GM19468 (cell line): ENCODE measurements around the gene ATR.
"Not testable (repeated sequence)": the region's sequence is repeated elsewhere in the genome, so short reads cannot be mapped to it uniquely, and the experiment has no call there.

Source experiments
- ATAC-seq: cut with Tn5 transposase; IDR thresholded peaks from one replicate; pipeline ENCODE4 v1.9.1; 2021; ENCODE audit warnings: mild to moderate bottlenecking, moderate library complexity, moderate number of reproducible peaks; ENCODE audit not compliant: unreplicated experiment; ENCODE audit errors: extremely low read depth

The ATR gene

GRCh38 chr3:142459929-142460328 is 118.6 kb downstream of the ATR start:
- ATAC-seq: no peak

GRCh38 chr3:142459096-142459495 is 119.4 kb downstream of the ATR start:
- no peak for ATAC-seq

- ATAC-seq: no peak
Measured at GRCh38 chr3:142450881-142451280, 127.7 kb downstream of the ATR start.

DNA sequence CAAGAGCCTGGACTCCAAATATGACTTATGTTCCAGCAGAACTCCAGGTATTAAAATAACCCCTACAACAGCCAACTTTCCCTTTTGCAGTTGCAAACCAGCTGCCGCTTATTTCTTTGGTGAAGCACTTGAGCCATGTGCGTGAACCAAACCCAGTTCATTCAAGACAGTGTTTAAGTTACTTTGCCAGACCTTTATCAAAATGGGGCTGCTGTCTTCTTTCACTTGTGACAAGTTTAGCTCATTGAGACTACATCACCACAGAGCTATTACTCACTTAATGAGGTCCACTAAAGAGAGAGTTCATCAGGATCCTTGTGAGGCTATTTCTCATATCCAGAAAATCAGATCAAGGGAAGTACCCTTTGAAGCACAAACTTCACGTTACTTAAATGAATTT is 128.3 kb downstream of the ATR start:
- ATAC-seq: no peak

- ATAC-seq: peak; percentile 41
Measured at GRCh38 chr3:142447852-142448823, 130.4 kb downstream of the ATR start, which contains the start of gene XRN1. Gene XRN1 (minus strand): TSS chr3:142448037. CDS start chr3:142447944, 93 bp downstream.

DNA sequence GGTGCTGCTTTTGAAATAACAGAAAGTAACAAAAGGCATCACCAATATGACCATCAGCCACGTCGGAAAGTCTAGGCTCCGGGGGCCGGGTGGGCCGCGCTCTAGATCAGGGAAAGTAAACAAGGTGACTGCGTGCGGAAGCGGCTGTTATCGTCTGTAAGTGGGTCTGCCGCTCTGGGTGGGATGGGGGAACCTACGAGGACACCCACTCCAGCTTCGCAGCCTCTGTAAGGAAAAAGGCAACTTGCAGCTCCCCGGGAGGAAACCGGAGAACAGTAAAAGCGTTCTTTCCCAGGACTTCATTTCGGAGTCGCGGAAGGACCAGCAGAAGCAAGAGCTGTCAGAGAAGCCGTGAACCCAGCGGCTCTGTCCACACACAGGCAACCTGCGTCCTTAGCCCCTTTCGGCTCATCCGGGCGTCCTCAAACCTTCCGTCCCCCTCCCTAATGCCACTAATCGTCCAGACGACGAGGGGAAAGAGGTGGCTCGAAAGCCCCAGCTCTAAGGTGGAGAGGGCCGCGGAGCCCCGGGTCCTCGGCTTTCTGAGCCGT is 131.2 kb downstream of the ATR start:
- peak; percentile 1 for ATAC-seq

DNA sequence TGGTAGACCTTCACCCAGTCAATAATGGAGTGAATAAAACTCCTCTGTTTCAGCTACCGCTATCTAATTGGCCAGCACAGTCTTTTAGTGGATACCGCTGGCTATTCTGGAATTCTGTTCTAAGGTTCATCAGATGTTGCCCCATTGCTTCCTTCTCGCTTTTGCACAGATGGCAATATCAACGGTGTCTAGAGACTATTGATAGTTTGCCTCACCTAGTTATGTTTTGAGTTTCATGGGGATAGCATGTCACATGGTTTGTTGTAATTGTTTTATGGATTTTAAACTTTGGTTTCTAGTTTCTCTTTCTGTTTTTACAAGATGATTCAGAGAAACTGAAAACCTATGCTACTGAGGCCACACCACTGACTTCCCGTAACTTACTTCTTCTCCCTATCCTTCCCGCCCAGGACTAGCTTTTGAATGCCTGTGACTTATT is 132.7 kb downstream of the ATR start:
- peak; percentile 34 for ATAC-seq

DNA sequence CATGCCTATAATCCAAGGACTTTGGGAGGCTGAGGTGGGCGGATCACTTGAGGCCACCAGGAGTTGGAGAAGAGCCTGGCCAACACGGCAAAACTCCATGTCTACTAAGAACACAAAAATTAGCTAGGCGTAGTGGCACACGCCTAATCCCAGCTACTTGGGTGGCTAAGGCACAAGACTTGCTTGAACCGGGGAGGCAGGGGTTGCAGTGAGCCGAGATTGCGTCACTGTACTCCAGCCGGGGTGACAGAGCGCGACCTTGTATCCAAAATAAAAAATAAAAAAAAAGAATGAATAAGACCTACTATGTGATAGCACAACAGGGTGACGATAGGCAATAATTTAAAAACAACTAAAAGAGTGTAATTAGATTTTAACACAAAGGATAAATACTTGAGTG is 134.2 kb downstream of the ATR start:
- ATAC-seq: no peak

GRCh38 chr3:142443060-142443459 is 135.5 kb downstream of the ATR start:
- ATAC-seq: not testable (repeated sequence)

DNA sequence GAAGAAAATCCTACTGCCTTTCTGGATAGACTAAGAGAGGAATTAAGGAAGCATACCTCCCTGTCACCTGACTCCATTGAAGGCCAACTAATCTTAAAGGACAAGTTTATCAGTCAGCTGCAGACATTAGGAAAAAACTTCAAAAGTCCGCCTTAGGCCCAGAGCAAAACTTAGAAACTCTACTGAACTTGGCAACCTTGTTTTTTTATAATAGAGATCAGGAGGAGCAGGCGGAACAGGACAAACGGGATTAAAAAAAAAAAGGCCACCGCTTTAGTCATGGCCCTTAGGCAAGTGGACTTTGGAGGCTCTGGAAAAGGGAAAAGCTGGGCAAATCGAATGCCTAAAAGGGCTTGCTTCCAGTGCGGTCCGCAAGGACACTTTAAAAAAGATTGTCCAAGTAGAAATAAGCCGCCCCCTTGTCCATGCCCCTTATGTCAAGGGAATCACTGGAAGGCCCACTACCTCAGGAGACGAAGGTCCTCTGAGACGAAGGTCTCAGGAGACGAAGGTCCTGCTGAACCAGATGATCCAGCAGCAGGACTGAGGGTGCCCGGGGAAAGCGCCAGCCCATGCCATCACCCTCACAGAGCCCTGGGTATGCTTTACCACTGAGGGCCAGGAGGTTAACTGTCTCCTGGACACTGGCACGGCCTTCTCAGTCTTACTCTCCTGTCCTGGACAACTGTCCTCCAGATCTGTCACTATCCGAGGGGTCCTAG is 138.9 kb downstream of the ATR start:
- ATAC-seq: not testable (repeated sequence)

- not testable (repeated sequence) for ATAC-seq
Measured at GRCh38 chr3:142438096-142438495, 140.4 kb downstream of the ATR start.

GRCh38 chr3:142436951-142437585 is 141.5 kb downstream of the ATR start:
- no peak for ATAC-seq

DNA sequence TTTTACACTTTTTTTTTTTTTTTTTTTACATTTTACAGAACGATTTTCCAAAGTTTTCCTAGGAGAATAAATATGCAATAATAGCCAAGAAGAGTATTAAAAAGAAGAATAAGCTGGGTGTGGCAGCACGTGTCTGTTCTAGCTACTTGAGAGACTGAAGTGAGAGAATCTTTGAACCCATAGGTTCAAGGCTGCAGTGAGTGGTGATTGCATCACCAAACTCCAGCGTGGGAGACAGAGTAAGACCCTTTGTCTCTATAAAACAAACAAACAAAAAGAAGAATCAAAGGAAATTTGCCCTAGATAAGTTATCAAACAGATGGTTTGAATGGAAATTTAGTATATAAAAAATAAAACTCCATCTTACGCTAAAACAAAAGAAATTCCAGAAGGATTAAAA is 144.0 kb downstream of the ATR start:
- no peak for ATAC-seq

DNA sequence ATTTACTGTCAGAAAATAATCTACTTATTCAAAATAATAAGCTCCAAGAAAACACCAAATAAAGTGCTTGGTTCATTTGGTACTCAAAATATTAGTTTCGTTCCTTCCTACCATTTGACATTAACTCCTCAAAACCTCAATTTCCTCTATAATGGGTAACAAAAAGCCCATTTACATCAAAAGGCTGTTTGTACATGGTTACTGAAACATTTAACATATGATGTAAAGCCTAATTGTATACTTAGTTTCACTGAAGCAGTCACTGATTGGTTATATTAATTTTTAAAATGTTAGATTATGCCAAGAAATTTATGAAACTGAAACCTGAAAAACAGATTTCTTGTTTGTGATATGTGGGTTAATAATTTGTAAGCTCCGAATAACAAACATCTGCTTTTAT is 145.4 kb downstream of the ATR start:
- ATAC-seq: peak; percentile 35

GRCh38 chr3:142429582-142429981 is 149.0 kb downstream of the ATR start:
- no peak for ATAC-seq

GRCh38 chr3:142424754-142425153 is 153.8 kb downstream of the ATR start:
- ATAC-seq: no peak

DNA sequence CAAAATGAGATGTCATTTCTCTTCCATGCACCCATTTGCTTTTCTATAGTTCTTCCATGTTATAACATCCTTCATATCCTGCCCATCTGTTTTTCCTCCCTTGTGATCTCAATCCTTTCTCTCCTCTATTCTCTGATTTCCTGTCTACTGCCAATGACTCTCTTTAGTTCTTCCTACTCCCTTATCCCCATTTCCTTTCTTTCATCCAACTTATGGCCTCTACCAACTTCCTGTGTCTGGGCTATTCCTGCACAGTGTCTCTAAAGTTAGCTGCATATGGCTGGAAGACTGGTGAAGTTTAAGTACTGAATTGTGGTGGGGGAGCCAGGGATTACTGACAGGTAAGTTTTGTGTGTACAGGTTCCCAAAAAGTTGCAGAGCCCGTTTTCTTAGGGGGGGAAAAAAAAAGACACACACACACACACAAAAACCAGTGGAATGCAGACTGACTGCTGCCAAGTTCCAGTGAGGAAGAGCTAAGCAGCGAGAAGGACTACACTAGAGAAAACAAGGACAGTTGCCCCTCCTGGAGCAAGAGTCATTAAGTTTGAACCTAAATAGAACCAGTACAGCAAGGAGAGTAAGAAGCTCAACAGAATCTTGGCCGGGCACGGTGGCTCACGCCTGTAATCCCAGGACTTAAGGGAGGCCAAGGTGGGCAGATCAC is 159.5 kb downstream of the ATR start:
- ATAC-seq: no peak

- ATAC-seq: no peak
Measured at GRCh38 chr3:142417302-142417701, 161.2 kb downstream of the ATR start.

DNA sequence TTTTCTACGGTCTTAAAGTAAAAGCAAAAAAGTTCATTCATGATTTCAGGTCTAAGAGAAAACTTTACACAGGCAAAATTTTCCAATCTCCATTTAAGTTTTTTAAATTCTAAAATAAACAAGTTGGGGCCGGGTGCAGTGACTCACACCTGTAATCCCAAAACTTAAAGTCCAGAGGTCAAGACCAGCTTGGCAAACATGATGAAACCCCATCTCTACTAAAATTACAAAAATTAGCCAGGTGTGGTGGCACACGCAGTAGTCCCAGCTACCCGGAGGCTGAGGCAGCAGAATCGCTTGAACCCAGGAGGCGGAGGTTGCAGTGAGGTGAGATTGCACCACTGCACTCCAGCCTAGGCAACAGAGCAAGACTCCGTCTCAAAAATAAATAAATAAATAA is 178.0 kb downstream of the ATR start:
- ATAC-seq: not testable (repeated sequence)
